ENCODE data around the gene MCF2L2.

Gene MCF2L2

GRCh38 chr3:183372911-183373310, 55.5 kb downstream of the MCF2L2 start:
- TF ChIP-seq FOXP2 (optimal IDR thresholded peaks at IDR 0.05; ENCODE audit: borderline replicate concordance, extremely low read depth, extremely low read length, insufficient read depth), result no peak
- TF ChIP-seq SIN3A (IDR thresholded peaks at IDR 0.05; ENCODE audit: borderline replicate concordance, insufficient read depth, low read length), result no peak
- TF ChIP-seq TAF1 (IDR thresholded peaks at IDR 0.05; ENCODE audit: borderline replicate concordance, insufficient read depth, low read length), result no peak
- TF ChIP-seq POLR2AphosphoS5 (IDR thresholded peaks at IDR 0.05; ENCODE audit: low read depth, low read length), result no peak
- TF ChIP-seq REST (IDR thresholded peaks at IDR 0.05; ENCODE audit: insufficient read depth in 1 of 2, low read depth in 2 of 2, low read length in 2 of 2), result no peak

GRCh38 chr3:183370391-183370790, 58.0 kb downstream of the MCF2L2 start:
- TF ChIP-seq REST (IDR thresholded peaks at IDR 0.05; ENCODE audit: insufficient read depth in 1 of 2, low read depth in 2 of 2, low read length in 2 of 2), result no peak
- no peak for TF ChIP-seq FOXP2 (optimal IDR thresholded peaks at IDR 0.05; ENCODE audit: borderline replicate concordance, extremely low read depth, extremely low read length, insufficient read depth)
- no peak for TF ChIP-seq POLR2AphosphoS5 (IDR thresholded peaks at IDR 0.05; ENCODE audit: low read depth, low read length)
- no peak for TF ChIP-seq SIN3A (IDR thresholded peaks at IDR 0.05; ENCODE audit: borderline replicate concordance, insufficient read depth, low read length)
- no peak for TF ChIP-seq TAF1 (IDR thresholded peaks at IDR 0.05; ENCODE audit: borderline replicate concordance, insufficient read depth, low read length)

- TF ChIP-seq REST (IDR thresholded peaks at IDR 0.05; ENCODE audit: insufficient read depth in 1 of 2, low read depth in 2 of 2, low read length in 2 of 2) (no peak), SIN3A (IDR thresholded peaks at IDR 0.05; ENCODE audit: borderline replicate concordance, insufficient read depth, low read length) (no peak), POLR2AphosphoS5 (IDR thresholded peaks at IDR 0.05; ENCODE audit: low read depth, low read length) (no peak), FOXP2 (optimal IDR thresholded peaks at IDR 0.05; ENCODE audit: borderline replicate concordance, extremely low read depth, extremely low read length, insufficient read depth) (no peak), TAF1 (IDR thresholded peaks at IDR 0.05; ENCODE audit: borderline replicate concordance, insufficient read depth, low read length) (no peak)
Measured at GRCh38 chr3:183369627-183370026, 58.8 kb downstream of the MCF2L2 start.

- TF ChIP-seq SIN3A (IDR thresholded peaks at IDR 0.05; ENCODE audit: borderline replicate concordance, insufficient read depth, low read length), result no peak
- no peak for TF ChIP-seq FOXP2 (optimal IDR thresholded peaks at IDR 0.05; ENCODE audit: borderline replicate concordance, extremely low read depth, extremely low read length, insufficient read depth)
- no peak for TF ChIP-seq POLR2AphosphoS5 (IDR thresholded peaks at IDR 0.05; ENCODE audit: low read depth, low read length)
Measured at GRCh38 chr3:183369117-183369516, 59.3 kb downstream of the MCF2L2 start.

- TF ChIP-seq SIN3A (IDR thresholded peaks at IDR 0.05; ENCODE audit: borderline replicate concordance, insufficient read depth, low read length) (no peak), POLR2AphosphoS5 (IDR thresholded peaks at IDR 0.05; ENCODE audit: low read depth, low read length) (no peak), TAF1 (IDR thresholded peaks at IDR 0.05; ENCODE audit: borderline replicate concordance, insufficient read depth, low read length) (no peak), REST (IDR thresholded peaks at IDR 0.05; ENCODE audit: insufficient read depth in 1 of 2, low read depth in 2 of 2, low read length in 2 of 2) (no peak), FOXP2 (optimal IDR thresholded peaks at IDR 0.05; ENCODE audit: borderline replicate concordance, extremely low read depth, extremely low read length, insufficient read depth) (no peak)
Measured at GRCh38 chr3:183360971-183361624, 67.3 kb downstream of the MCF2L2 start.

Measured in PFSK-1 (cell line).